GM18951 (cell line): ENCODE measurements around the gene UBA1.

Experiments used
- POLR2A ChIP-seq: IDR thresholded peaks from 4 replicates; pipeline ENCODE4 v1.6.1; 2011; ENCODE audit warnings: mild to moderate bottlenecking; ENCODE audit not compliant: insufficient read length, insufficient read depth; ENCODE audit errors: extremely low read depth
- in situ Hi-C: fragments of 300-500 bp; cut with MboI; formaldehyde crosslinking; loops from one replicate; pipeline ENCODE4 v1.12.0; 2022; ENCODE audit warnings: low sequenced_read_pairs, mixed read lengths, inconsistent platforms; ENCODE audit not compliant: unreplicated experiment

UBA1 gene

DNA sequence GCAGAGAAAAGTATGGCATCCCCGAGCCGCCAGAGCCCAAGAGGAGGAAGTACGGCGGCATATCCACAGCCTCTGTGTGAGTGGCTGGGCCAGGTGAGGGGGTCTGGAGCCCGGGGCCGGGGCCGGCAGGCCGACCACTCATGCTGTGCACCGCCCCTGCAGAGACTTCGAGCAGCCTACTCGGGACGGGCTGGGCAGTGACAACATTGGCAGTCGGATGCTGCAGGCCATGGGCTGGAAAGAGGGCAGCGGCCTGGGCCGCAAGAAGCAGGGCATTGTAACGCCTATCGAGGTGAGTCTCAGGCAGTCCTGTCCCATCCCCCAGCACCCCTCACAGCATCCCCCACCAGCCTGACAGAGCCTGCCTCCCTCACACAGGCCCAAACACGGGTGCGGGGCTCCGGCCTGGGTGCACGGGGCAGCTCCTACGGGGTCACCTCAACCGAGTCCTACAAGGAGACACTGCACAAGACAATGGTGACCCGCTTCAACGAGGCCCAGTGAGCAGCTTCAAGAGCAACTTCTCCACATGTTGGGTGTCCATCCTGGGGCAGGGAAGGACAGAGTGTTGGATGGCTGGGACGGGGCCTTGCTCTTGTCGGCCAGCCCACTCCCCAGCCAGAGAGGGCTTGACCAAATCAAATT is 7.4 kb upstream of the UBA1 start:
- TF ChIP-seq POLR2A = no peak
- in situ Hi-C loops = loop anchor here (25.0 kb wide), 1 partner anchor 326 kb away; no protein-coding TSS in a partner anchor

DNA sequence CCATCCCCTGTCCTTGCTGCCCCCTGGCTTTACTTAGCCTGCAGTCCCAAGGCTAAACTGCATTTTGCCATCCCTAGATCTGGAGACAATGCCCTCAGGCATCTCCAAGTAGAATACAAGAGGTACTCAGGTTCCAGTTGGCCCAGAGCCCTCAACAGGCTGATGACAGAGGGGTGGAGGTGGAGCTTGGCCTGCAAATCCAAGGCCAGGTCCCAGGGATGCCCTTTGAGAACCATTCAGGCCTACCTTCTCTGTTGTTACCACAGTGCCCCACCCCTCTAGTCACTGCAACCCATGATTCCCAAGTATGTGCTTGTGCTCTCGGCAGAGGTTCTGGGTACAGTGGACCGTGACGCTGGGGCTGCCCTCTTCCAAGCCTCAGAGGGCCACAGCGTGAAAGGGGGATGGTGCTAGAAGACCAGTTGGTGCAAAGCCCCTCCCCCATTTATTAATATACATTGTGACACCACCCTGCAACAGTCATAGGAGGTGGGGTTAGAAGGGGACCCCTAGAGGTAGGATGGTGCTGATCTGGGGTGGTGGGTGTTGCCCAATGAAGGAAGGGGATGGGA is 6.4 kb upstream of the UBA1 start:
- in situ Hi-C loops = loop anchor here (25.0 kb wide), 1 partner anchor 325 kb away; no protein-coding TSS in a partner anchor
- TF ChIP-seq POLR2A = no peak

DNA sequence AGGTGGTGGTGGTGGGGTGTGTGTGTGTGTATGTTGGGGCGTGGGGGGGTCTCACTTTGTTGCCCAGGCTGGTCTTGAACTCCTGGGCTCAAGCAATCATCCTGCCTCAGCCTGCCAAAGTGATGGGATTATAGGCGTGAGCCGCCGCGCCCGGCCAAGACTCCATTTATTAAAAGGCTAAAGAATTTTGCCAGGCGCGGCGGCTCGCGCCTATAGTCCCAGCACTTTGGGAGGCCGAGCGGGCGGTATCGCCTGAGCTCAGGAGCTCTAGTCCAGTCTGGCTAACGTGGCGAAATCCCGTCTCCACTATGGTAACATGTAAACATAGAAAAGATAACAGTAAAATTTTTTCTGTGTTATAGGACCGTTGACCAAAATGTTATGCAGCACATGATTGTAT is 3.7 kb upstream of the UBA1 start:
- in situ Hi-C loops = loop anchor here (25.0 kb wide), 1 partner anchor 322 kb away; no protein-coding TSS in a partner anchor
- TF ChIP-seq POLR2A = no peak

DNA sequence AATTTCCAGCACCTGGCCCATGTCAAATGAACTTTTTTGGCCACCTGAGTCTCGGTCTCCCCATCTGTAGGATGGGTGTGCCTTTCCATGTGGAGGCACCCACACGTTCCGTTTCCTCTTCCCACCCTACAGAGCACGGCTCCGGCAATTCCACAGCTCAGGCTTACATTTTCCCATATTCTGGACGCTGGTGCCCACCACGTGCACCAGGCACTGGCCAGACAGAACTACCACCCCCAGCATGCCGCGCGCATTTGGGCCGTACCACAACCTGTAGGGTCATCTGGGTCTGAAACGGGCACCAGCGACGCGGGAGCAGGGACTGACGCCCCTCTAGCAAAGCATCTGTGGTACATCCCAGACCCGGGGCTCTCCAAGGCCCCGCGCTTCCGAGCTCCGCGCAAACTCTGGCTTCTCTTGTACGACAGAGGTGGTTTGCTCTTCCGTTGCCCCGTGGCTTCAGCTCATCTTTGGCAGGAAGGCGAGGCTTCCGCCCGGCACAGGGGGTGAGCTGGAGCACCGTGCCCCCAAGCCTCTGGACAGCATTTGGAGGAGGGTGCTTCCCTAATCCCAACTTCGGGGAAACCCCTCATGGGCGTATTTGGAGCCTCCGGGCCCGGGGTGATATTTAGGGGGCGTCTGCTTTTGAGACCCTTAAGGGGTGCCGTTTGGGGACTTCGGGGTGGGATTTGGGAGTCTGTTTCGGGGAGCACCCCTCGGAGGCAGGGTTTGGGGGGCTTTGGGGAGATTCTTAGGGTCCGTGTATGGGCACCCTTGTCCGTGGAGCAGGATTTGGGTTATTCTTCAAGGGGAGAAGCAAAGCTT is 3.0 kb upstream of the UBA1 start:
- in situ Hi-C loops = loop anchor here (25.0 kb wide), 1 partner anchor 322 kb away; no protein-coding TSS in a partner anchor
- TF ChIP-seq POLR2A = peak; percentile 79

DNA sequence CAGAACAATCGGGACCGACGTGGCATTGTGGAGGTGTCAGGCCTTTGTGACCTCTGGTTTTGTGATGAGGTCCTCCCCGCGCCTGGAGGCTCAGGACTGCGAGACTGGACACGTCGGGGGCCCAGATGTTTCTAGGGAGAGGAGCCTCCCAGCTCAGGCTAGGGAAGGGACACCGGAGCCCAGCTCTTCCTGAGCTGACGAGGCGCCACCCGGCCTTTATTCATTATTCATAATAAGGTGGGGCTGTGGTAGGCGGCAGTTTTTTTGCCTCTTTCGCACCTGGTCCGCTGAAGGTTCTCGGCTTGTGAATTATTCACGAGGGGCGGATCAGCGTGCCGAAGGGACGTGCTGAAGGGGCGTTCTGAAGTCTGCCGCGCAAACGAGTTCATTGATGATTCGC is 2.3 kb upstream of the UBA1 start:
- in situ Hi-C loops = loop anchor here (25.0 kb wide), 1 partner anchor 321 kb away; no protein-coding TSS in a partner anchor

DNA sequence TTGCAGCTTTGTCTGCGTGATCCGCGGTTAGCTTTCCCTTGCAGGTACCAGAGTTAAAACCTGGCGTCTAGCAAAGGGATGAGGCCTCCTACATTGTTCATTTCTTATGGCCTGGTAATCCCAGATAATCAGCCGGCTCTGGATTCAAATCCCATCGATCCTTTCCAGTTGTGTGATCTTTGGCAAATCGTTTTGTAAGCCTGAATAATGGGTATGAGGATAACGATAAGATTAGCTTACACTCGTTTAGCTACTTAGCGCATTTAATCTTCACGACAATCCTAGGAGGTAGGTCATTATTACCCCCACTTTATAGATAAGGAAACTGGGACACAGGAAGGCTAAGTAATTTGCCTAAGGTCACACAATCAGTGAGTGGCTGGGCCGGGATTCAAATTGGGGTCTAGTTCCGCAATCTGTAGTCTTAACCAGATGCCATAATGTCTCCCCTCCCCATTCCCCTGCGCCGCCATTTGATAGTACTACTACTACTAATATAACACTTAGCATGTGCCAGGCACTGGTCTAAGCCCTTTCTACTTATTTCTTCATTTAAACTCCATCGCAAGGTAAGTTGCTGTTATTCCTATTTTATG is 1.7 kb upstream of the UBA1 start:
- no peak for TF ChIP-seq POLR2A
- in situ Hi-C loops = loop anchor here (25.0 kb wide), 1 partner anchor 320 kb away; no protein-coding TSS in a partner anchor

More for the DNA sequence above, 2.3 kb upstream of the UBA1 start:
- peak; percentile 44 for TF ChIP-seq POLR2A

DNA sequence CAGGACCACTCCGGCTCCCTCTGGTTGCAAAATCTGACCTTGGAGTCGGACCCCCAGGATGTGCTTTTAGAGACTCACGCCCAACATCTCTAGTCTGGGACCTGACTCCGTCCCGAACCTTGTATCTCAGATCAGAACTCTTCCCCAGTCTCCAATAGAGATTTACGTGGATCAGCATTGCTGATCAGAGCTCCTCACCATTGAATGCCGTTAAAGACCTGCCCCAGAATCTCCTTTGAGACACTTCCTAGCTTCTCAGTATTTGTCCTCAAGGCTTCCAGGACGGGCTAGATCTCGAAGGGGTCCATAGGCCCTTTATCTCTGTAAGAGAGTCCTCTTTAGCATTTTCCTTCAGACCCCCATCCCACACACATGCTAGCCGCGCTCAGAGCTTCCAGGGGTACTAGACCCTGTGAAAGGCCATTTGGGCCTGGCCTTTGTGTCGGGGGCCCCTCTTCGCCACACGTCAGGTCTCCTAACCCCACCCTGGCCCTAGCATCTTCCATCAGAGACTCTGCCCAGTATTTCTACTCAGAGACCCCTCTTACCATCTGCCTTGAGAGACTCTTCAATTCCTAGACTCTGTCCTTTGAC is 662 bp downstream of the UBA1 start:
- in situ Hi-C loops = loop anchor here (25.0 kb wide), 1 partner anchor 318 kb away; no protein-coding TSS in a partner anchor
- TF ChIP-seq POLR2A = no peak

DNA sequence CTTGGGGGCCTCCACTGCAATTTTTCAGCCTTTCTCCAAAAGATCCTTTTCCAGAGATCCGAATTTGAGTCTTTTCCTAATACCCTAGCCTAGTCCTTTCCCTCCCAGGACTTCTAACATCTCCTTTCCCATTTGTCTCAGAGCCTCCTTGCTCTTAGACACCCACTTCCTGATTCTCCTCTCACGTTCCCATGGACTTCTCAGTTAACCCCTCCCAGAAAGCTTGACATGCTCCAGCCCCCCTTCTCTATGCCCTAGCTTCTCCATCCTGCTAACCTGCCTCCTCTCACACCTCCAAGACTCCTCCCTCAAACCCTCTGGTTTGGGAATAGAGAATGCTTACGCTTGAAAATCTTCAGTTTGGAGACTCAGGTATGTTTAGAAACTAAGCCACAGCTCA is 2.5 kb downstream of the UBA1 start:
- no peak for TF ChIP-seq POLR2A
- in situ Hi-C loops = loop anchor here (25.0 kb wide), 1 partner anchor 316 kb away; no protein-coding TSS in a partner anchor

DNA sequence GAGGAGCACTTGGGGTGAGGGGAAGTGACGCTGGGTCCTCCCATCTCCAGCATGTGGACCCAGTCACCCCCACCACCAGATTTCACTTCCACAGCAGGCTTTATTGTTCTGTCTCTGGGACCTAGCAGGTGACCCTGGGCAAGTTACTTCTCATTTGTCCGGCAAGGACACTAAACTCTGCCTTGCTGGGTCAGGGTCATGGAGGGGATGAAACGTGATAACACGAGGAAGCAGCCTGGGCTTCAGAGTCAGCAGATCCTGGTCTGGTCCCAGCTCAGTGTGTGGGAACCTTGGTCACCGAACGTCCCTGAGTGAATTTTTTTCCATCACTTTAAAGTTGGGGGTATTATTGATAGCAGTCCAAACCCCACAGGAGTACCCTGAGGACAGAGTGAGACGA is 3.9 kb downstream of the UBA1 start:
- in situ Hi-C loops = loop anchor here (25.0 kb wide), 1 partner anchor 315 kb away; no protein-coding TSS in a partner anchor
- no peak for TF ChIP-seq POLR2A

DNA sequence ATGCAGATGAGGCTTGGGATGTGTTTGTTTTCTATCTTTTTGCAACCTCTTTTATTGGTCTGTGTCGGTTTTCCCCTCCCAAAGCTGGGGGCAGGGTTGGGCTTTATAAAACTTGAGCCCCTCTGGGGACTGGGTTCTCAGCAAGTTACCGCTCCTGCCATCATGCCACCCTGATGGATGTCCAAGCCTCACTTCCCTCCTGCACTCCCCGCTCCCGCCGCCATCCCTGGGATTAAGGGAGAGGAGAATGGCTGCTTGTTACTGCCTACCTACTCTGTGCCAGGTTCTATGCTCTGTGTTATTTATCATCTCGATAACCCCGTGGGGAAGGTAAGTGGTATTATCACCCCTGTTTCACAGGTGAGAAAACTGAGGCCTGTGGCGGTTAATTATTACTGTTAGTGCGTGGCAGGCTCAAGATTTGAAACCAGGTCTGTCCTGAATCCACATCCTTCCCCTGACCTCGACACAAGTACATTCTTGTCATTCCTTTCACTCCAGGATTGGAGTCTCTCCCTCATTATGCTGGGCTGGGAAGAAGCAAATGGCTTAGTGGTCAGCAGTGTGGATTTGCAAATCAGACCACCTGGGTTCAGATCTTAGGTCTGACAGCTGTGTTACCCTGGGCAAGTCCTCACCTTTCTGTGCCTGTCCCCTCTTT is 4.5 kb downstream of the UBA1 start:
- in situ Hi-C loops = loop anchor here (25.0 kb wide), 1 partner anchor 314 kb away; no protein-coding TSS in a partner anchor
- TF ChIP-seq POLR2A = no peak

DNA sequence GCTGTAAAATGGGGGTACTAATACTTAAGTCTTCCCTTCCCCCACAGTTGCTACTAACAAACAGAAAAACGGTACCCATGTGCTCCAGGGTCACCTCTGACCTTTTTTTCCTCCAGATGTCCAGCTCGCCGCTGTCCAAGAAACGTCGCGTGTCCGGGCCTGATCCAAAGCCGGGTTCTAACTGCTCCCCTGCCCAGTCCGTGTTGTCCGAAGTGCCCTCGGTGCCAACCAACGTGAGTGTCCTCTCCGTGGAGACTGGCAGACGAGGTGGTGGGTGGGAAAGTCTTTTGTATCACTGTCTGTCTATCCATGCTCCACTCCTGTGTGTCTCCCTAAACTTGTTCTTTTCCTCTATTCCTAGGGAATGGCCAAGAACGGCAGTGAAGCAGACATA is 5.1 kb downstream of the UBA1 start:
- no peak for TF ChIP-seq POLR2A
- in situ Hi-C loops = loop anchor here (25.0 kb wide), 1 partner anchor 314 kb away; no protein-coding TSS in a partner anchor

DNA sequence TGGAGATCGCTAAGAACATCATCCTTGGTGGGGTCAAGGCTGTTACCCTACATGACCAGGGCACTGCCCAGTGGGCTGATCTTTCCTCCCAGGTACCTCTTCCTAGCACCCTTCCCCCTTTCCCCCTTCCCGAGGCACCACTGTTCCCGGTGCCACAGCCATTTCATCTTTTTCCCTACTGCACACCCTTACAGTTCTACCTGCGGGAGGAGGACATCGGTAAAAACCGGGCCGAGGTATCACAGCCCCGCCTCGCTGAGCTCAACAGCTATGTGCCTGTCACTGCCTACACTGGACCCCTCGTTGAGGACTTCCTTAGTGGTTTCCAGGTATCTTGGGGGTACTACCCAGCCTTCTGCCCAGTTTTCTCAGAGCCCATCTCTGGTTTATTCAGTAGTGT is 5.7 kb downstream of the UBA1 start:
- TF ChIP-seq POLR2A = no peak
- in situ Hi-C loops = loop anchor here (25.0 kb wide), 1 partner anchor 313 kb away; no protein-coding TSS in a partner anchor
